GM23338 (cell line): ENCODE data around the gene DGAT2.
"Not testable (repeated sequence)": the region's sequence is repeated elsewhere in the genome, so short reads cannot be mapped to it uniquely, and the experiment has no call there.

ENCODE experiments used
- CREB1 ChIP-seq: fragments of 250-450 bp; sonication (Bioruptor Pico); IDR thresholded peaks from 2 replicates; pipeline ENCODE4 v1.5.0; 2020; ENCODE audit warnings: low read depth, mild to moderate bottlenecking, moderate library complexity
- EZH2 ChIP-seq: fragments of 200-600 bp; sonication (generic); IDR thresholded peaks from one replicate; pipeline ENCODE4 v1.8.0; 2017; ENCODE audit warnings: antibody characterized with exemption, mild to moderate bottlenecking, low read depth; ENCODE audit not compliant: unreplicated experiment
- EZH2phosphoT487 ChIP-seq: fragments of 200-600 bp; sonication (generic); IDR thresholded peaks from one replicate; pipeline ENCODE4 v1.8.1; 2018; ENCODE audit warnings: antibody characterized with exemption; ENCODE audit not compliant: unreplicated experiment
- POLR2AphosphoS5 ChIP-seq: IDR thresholded peaks from 2 replicates; pipeline ENCODE4 v1.6.1; 2016; ENCODE audit warnings: antibody characterized with exemption, low read depth
- TF ChIP-seq, protein P1 (sequence below), 2 experiments: fragments of 200-600 bp in 1 of 2; sonication (generic) in 1 of 2; conservative IDR thresholded peaks; 2 replicates each; pipeline versions ENCODE4 v1.5.1 to v1.6.1; 2016 to 2017; ENCODE audit warnings: antibody characterized with exemption in 2 of 2, low read depth in 2 of 2, mild to moderate bottlenecking in 2 of 2, moderate library complexity in 1 of 2
- TF ChIP-seq, protein P2 (sequence below): IDR thresholded peaks from one replicate; pipeline ENCODE4 v1.6.1; 2018; ENCODE audit warnings: antibody characterized with exemption; ENCODE audit not compliant: unreplicated experiment

DNA sequence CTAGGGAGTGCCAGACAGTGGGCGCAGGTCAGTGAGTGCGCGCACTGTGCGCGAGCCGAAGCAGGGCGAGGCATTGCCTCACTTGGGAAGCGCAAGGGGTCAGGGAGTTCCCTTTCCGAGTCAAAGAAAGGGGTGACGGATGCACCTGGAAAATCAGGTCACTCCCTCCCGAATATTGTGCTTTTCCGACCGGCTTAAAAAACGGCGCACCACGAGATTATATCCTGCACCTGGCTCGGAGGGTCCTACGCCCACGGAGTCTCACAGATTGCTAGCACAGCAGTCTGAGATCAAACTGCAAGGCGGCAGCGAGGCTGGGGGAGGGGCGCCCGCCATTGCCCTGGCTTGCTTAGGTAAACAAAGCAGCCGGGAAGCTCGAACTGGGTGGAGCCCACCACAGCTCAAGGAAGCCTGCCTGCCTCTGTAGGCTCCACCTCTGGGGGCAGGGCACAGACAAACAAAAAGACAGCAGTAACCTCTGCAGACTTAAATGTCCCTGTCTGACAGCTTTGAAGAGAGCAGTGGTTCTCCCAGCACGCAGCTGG is 19.8 kb upstream of the DGAT2 start:
- TF ChIP-seq, protein P1, sequence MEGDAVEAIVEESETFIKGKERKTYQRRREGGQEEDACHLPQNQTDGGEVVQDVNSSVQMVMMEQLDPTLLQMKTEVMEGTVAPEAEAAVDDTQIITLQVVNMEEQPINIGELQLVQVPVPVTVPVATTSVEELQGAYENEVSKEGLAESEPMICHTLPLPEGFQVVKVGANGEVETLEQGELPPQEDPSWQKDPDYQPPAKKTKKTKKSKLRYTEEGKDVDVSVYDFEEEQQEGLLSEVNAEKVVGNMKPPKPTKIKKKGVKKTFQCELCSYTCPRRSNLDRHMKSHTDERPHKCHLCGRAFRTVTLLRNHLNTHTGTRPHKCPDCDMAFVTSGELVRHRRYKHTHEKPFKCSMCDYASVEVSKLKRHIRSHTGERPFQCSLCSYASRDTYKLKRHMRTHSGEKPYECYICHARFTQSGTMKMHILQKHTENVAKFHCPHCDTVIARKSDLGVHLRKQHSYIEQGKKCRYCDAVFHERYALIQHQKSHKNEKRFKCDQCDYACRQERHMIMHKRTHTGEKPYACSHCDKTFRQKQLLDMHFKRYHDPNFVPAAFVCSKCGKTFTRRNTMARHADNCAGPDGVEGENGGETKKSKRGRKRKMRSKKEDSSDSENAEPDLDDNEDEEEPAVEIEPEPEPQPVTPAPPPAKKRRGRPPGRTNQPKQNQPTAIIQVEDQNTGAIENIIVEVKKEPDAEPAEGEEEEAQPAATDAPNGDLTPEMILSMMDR (conservative IDR thresholded peaks at IDR 0.05; ENCODE audit: low read depth in 2 of 2): not testable (repeated sequence)
- TF ChIP-seq CREB1 (CRISPR knock-in tag); EZH2phosphoT487; EZH2; POLR2AphosphoS5: not testable (repeated sequence)
- TF ChIP-seq, protein P2, sequence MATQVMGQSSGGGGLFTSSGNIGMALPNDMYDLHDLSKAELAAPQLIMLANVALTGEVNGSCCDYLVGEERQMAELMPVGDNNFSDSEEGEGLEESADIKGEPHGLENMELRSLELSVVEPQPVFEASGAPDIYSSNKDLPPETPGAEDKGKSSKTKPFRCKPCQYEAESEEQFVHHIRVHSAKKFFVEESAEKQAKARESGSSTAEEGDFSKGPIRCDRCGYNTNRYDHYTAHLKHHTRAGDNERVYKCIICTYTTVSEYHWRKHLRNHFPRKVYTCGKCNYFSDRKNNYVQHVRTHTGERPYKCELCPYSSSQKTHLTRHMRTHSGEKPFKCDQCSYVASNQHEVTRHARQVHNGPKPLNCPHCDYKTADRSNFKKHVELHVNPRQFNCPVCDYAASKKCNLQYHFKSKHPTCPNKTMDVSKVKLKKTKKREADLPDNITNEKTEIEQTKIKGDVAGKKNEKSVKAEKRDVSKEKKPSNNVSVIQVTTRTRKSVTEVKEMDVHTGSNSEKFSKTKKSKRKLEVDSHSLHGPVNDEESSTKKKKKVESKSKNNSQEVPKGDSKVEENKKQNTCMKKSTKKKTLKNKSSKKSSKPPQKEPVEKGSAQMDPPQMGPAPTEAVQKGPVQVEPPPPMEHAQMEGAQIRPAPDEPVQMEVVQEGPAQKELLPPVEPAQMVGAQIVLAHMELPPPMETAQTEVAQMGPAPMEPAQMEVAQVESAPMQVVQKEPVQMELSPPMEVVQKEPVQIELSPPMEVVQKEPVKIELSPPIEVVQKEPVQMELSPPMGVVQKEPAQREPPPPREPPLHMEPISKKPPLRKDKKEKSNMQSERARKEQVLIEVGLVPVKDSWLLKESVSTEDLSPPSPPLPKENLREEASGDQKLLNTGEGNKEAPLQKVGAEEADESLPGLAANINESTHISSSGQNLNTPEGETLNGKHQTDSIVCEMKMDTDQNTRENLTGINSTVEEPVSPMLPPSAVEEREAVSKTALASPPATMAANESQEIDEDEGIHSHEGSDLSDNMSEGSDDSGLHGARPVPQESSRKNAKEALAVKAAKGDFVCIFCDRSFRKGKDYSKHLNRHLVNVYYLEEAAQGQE: not testable (repeated sequence)
